ENCODE measurements around the gene ITGA2B. TPM values are rescaled to one million over a fixed set of nuclear protein-coding genes. Genes with fewer than 3 reads are reported as not detected.
"Not testable (repeated sequence)": the region's sequence is repeated elsewhere in the genome, so short reads cannot be mapped to it uniquely, and the experiment has no call there.

Gene ITGA2B
- total RNA-seq, 2 donors from 2014 or later, result 1.8 to 6.8 TPM

DNA sequence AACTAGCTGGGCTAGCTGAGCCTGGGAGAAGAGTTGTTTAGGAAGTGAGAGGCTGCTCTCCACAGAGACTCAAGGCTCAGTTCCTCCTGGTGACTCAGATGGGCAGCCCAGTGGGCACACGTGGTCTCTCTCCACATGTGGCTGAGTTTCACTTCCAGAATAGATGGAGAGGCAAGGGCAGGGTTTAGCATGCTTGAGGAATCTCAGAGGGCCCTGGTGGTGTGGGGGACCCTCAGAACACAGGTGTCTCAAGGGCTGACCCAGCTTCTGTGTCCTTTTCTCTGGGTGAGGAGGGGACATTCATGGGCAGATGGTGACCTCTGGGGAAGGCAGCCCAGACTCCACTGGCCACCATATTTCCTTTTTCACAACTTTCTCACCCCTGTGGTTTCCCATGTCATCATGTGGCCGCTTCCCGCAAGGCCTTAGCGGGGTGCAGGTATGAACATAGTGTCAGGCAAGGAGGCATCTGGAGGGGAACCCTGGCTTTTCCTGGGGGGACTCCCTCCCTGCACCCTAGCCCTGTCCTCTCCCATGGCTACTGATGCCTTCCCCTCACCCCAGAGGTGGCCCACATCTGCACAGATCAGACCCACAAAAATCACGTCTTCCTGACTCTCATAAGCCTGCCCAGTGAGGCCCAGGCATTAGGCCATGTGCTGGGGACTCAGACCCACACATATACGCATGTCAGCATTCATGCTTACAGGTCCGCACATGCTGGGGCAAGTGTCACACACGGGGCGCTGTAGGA, 41.0 kb downstream of the ITGA2B start:
- Mint-ChIP-seq H3K27ac (peak overlapping the region; percentile 14 to 31), H3K36me3 (no peaks in the 10 kb centered on the region), H3K27me3 (peaks cover 7 to 8% of the 10 kb centered on the region in 2 donors), H3K4me1 (ENCODE audit: low read depth in 2 of 2) (peaks cover 29 to 32% of the 10 kb centered on the region in 2 donors), H3K4me3 (peak overlapping the region; percentile 21), H3K9me3 (no peaks in the 10 kb centered on the region)
- peak; percentile 63 to 65 for ATAC-seq
- peak; percentile 73 for DNase-seq (ENCODE audit: low spot score)

- H3K4me1 Mint-ChIP-seq (ENCODE audit: low read depth in 2 of 2), result peaks cover 29% of the 10 kb centered on the region in 2 donors
- DNase-seq (ENCODE audit: low spot score), result peak; percentile 41
- not testable (repeated sequence) for H3K36me3 Mint-ChIP-seq, H3K4me3 Mint-ChIP-seq, H3K27ac Mint-ChIP-seq, H3K9me3 Mint-ChIP-seq, ATAC-seq
- peaks cover 10 to 18% of the 10 kb centered on the region in 2 donors for H3K27me3 Mint-ChIP-seq
Measured at GRCh38 chr17:44347206-44348055, 42.0 kb downstream of the ITGA2B start.

GRCh38 chr17:44346064-44346844, 43.2 kb downstream of the ITGA2B start:
- no peaks in the 10 kb centered on the region for H3K36me3 Mint-ChIP-seq
- peak overlapping the region; percentile 92 for H3K4me3 Mint-ChIP-seq
- H3K4me1 Mint-ChIP-seq (ENCODE audit: low read depth in 2 of 2), result peaks cover 29% of the 10 kb centered on the region in 2 donors
- peaks cover 10 to 19% of the 10 kb centered on the region in 2 donors for H3K27me3 Mint-ChIP-seq
- H3K27ac Mint-ChIP-seq, result peak overlapping the region; percentile 62 to 82
- H3K9me3 Mint-ChIP-seq, result no peaks in the 10 kb centered on the region
- no peak for ATAC-seq
- DNase-seq (ENCODE audit: low spot score), result peak; percentile 28

GRCh38 chr17:44345454-44346026, 43.9 kb downstream of the ITGA2B start:
- H3K9me3 Mint-ChIP-seq, result no peaks in the 10 kb centered on the region
- H3K27me3 Mint-ChIP-seq, result peaks cover 14 to 23% of the 10 kb centered on the region in 2 donors
- H3K36me3 Mint-ChIP-seq, result no peaks in the 10 kb centered on the region
- peaks cover 29% of the 10 kb centered on the region in 2 donors for H3K4me1 Mint-ChIP-seq (ENCODE audit: low read depth in 2 of 2)
- peak overlapping the region; percentile 62 to 82 for H3K27ac Mint-ChIP-seq
- peak overlapping the region; percentile 92 for H3K4me3 Mint-ChIP-seq
- ATAC-seq, result peak; percentile 11 to 16
- DNase-seq (ENCODE audit: low spot score), result peak; percentile 68

- peaks cover 14 to 23% of the 10 kb centered on the region in 2 donors for H3K27me3 Mint-ChIP-seq
- no peaks in the 10 kb centered on the region for H3K36me3 Mint-ChIP-seq
- H3K4me3 Mint-ChIP-seq, result peak within 1 kb of the TSS; percentile 92
- H3K4me1 Mint-ChIP-seq (ENCODE audit: low read depth in 2 of 2), result peaks cover 29% of the 10 kb centered on the region in 2 donors
- H3K9me3 Mint-ChIP-seq, result no peaks in the 10 kb centered on the region
- peak within 1 kb of the TSS; percentile 62 to 82 for H3K27ac Mint-ChIP-seq
- ATAC-seq, result peak; percentile 96
- peak; percentile 90 for DNase-seq (ENCODE audit: low spot score)
Measured at GRCh38 chr17:44344939-44345453, 44.5 kb downstream of the ITGA2B start, which contains the start of gene GRN. Gene GRN (plus strand): TSS chr17:44345302. CDS start chr17:44349165, 3,863 bp downstream.

GRCh38 chr17:44343510-44344209, 45.8 kb downstream of the ITGA2B start:
- DNase-seq (ENCODE audit: low spot score), result peak; percentile 53
- Mint-ChIP-seq H3K4me1 (ENCODE audit: low read depth in 2 of 2) (peaks cover 26 to 27% of the 10 kb centered on the region in 2 donors), H3K4me3 (peak overlapping the region; percentile 92), H3K9me3 (no peaks in the 10 kb centered on the region), H3K36me3 (no peaks in the 10 kb centered on the region), H3K27me3 (peaks cover 14 to 23% of the 10 kb centered on the region in 2 donors), H3K27ac (peak overlapping the region in 1 of 2 donors; percentile 39)
- no peak for ATAC-seq

- not testable (repeated sequence) for DNase-seq (ENCODE audit: low spot score); H3K4me3 Mint-ChIP-seq; H3K27ac Mint-ChIP-seq; ATAC-seq; H3K36me3 Mint-ChIP-seq; H3K9me3 Mint-ChIP-seq
- Mint-ChIP-seq H3K4me1 (ENCODE audit: low read depth in 2 of 2) (peaks cover 10 to 13% of the 10 kb centered on the region in 2 donors), H3K27me3 (peaks cover 14 to 23% of the 10 kb centered on the region in 2 donors)
Measured at GRCh38 chr17:44340553-44340952, 48.9 kb downstream of the ITGA2B start.

- H3K27ac Mint-ChIP-seq, result no peak overlapping the region
- H3K4me3 Mint-ChIP-seq, result no peak overlapping the region
Measured at GRCh38 chr17:44338702-44339101, 50.7 kb downstream of the ITGA2B start.

DNA sequence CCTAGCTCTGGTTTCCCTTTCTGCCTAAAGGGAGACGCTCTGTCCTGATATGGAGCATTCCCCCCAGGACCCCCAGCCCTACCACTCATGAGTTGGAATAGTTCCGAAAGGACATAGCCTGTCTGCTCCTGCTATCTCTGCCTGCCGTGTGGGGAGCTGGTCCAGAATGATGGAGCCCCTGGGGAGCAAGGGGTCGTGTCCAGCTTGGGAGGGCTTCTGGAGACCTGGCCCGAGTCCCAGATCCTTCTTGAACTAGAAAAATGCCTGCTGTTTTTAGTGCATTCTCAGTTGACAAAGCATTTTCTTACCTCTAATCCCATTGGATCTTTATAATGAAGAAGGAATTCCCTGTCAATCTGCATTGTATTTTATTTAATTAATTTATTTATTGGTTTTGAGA, 53.5 kb downstream of the ITGA2B start:
- no peak for DNase-seq (ENCODE audit: low spot score)
- Mint-ChIP-seq H3K4me3 (no peak overlapping the region), H3K9me3 (no peaks in the 10 kb centered on the region), H3K36me3 (no peaks in the 10 kb centered on the region), H3K27ac (no peak overlapping the region), H3K4me1 (ENCODE audit: low read depth in 2 of 2) (peaks cover 0 to 5% of the 10 kb centered on the region in 2 donors), H3K27me3 (peaks cover under 1 to 1% of the 10 kb centered on the region in 2 donors)
- ATAC-seq, result no peak

More at GRCh38 chr17:44338702-44339101, 50.7 kb downstream of the ITGA2B start:
- Mint-ChIP-seq H3K9me3 (no peaks in the 10 kb centered on the region), H3K4me1 (ENCODE audit: low read depth in 2 of 2) (peaks cover 0 to under 1% of the 10 kb centered on the region in 2 donors), H3K27me3 (peaks cover 8 to 18% of the 10 kb centered on the region in 2 donors), H3K36me3 (no peaks in the 10 kb centered on the region)
- ATAC-seq (peak; percentile 50 to 62), DNase-seq (ENCODE audit: low spot score) (no peak)

- Mint-ChIP-seq H3K36me3 (no peaks in the 10 kb centered on the region), H3K9me3 (no peaks in the 10 kb centered on the region), H3K27ac (no peak overlapping the region), H3K27me3 (no peaks in the 10 kb centered on the region), H3K4me1 (ENCODE audit: low read depth in 2 of 2) (peaks cover 0 to 5% of the 10 kb centered on the region in 2 donors), H3K4me3 (no peak overlapping the region)
- ATAC-seq (no peak), DNase-seq (ENCODE audit: low spot score) (no peak)
Measured at GRCh38 chr17:44335564-44335963, 53.9 kb downstream of the ITGA2B start.

DNA sequence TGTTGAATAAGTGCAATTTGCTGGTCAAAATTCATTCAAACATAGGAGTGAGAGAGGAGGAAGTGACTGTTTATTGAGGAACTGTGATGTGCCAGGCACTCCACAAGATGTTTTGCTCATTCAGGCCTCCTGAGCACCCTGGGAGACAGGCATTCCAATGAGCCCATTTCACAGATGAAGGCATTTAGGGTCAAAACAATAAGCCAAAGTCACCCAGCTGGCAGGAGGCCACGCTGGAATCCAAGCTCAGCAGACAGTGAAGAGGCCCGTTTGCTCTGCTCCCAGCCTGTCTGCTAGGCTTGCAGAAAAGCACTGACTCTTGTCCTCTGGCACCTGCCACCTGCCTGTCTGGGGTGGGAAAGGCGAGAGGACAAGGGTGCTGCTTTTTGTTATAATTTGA, 54.7 kb downstream of the ITGA2B start:
- ATAC-seq (no peak), DNase-seq (ENCODE audit: low spot score) (no peak)
- H3K27ac Mint-ChIP-seq, result no peak overlapping the region
- H3K4me3 Mint-ChIP-seq, result no peak overlapping the region
- peaks cover 0 to 5% of the 10 kb centered on the region in 2 donors for H3K4me1 Mint-ChIP-seq (ENCODE audit: low read depth in 2 of 2)
- no peaks in the 10 kb centered on the region for H3K36me3 Mint-ChIP-seq
- no peaks in the 10 kb centered on the region for H3K9me3 Mint-ChIP-seq
- H3K27me3 Mint-ChIP-seq, result no peaks in the 10 kb centered on the region

- DNase-seq (ENCODE audit: low spot score), result peak; percentile 61
- Mint-ChIP-seq H3K4me1 (ENCODE audit: low read depth in 2 of 2) (peaks cover 0 to 5% of the 10 kb centered on the region in 2 donors), H3K36me3 (no peaks in the 10 kb centered on the region), H3K4me3 (no peak overlapping the region), H3K9me3 (no peaks in the 10 kb centered on the region), H3K27ac (no peak overlapping the region), H3K27me3 (no peaks in the 10 kb centered on the region)
- ATAC-seq, result no peak
Measured at GRCh38 chr17:44334315-44334714, 55.1 kb downstream of the ITGA2B start.

All from natural killer cell treated with Interleukin-12 subunit alpha and Interleukin-12 subunit beta and Interleukin-15 and Interleukin-18, amount 100 ng/mL, for 72 hours (primary cell).